HG03565 (cell line): ENCODE measurements around the gene RPP30.
"Not testable (repeated sequence)": the region's sequence is repeated elsewhere in the genome, so short reads cannot be mapped to it uniquely, and the experiment has no call there.

Experiments used
- ATAC-seq: cut with Tn5 transposase; IDR thresholded peaks from one replicate; pipeline ENCODE4 v1.9.1; 2021; ENCODE audit warnings: mild to moderate bottlenecking, moderate library complexity; ENCODE audit not compliant: unreplicated experiment

Gene RPP30

GRCh38 chr10:90866050-90866598 lies 5.7 kb upstream of the RPP30 start:
- no peak for ATAC-seq

- ATAC-seq: peak; percentile 39
Observed at GRCh38 chr10:90871279-90871765, 452 bp upstream of the RPP30 start.

- ATAC-seq: no peak
Observed at GRCh38 chr10:90872648-90873020, 860 bp downstream of the RPP30 start.

GRCh38 chr10:90879062-90879461 lies 7.3 kb downstream of the RPP30 start:
- no peak for ATAC-seq

- not testable (repeated sequence) for ATAC-seq
Observed at GRCh38 chr10:90880059-90880719, 8.4 kb downstream of the RPP30 start.

- no peak for ATAC-seq
Observed at GRCh38 chr10:90884431-90884830, 12.7 kb downstream of the RPP30 start.

GRCh38 chr10:90885176-90885575 lies 13.4 kb downstream of the RPP30 start:
- no peak for ATAC-seq

- no peak for ATAC-seq
Observed at GRCh38 chr10:90887555-90887954, 15.8 kb downstream of the RPP30 start.

- no peak for ATAC-seq
Observed at GRCh38 chr10:90888387-90888786, 16.6 kb downstream of the RPP30 start.

GRCh38 chr10:90889636-90890035 lies 17.9 kb downstream of the RPP30 start:
- ATAC-seq: no peak

GRCh38 chr10:90890347-90890746 lies 18.6 kb downstream of the RPP30 start:
- ATAC-seq: no peak

- no peak for ATAC-seq
Observed at GRCh38 chr10:90893190-90893589, 21.4 kb downstream of the RPP30 start.

GRCh38 chr10:90896916-90897315 lies 25.1 kb downstream of the RPP30 start:
- ATAC-seq: not testable (repeated sequence)

GRCh38 chr10:90905925-90906324 lies 34.2 kb downstream of the RPP30 start:
- ATAC-seq: peak; percentile 45

GRCh38 chr10:90906596-90906995 lies 34.8 kb downstream of the RPP30 start:
- ATAC-seq: no peak

GRCh38 chr10:90911133-90912051 lies 39.6 kb downstream of the RPP30 start:
- ATAC-seq: peak; percentile 67

- no peak for ATAC-seq
Observed at GRCh38 chr10:90912174-90912573, 40.4 kb downstream of the RPP30 start.

- ATAC-seq: no peak
Observed at GRCh38 chr10:90912854-90913479, 41.2 kb downstream of the RPP30 start.

- no peak for ATAC-seq
Observed at GRCh38 chr10:90913774-90914420, 42.1 kb downstream of the RPP30 start.

GRCh38 chr10:90914992-90915765 lies 43.4 kb downstream of the RPP30 start:
- ATAC-seq: no peak
